Breast epithelium (tissue), 4 donors: ENCODE measurements around the gene LAMA4. TPM values are rescaled to one million over a fixed set of nuclear protein-coding genes. Genes with fewer than 3 reads are reported as not detected.

Experiments used
- DNase-seq, 2 donors: peaks; one replicate each; pipeline ENCODE4 v3.0.0-alpha.2; 2019; ENCODE audit warnings: low spot score in 2 of 2
- H3K27ac ChIP-seq, 2 donors: fragments of 200-600 bp; sonication (generic) in 1 of 2; one replicate each; pipeline ENCODE4 v1.5.1; 2016 to 2019; ENCODE audit warnings: mild to moderate bottlenecking in 1 of 2
- H3K27me3 ChIP-seq, 2 donors: fragments of 200-600 bp; sonication (generic) in 1 of 2; one replicate each; pipeline versions ENCODE4 v1.5.1 to v1.6.0; 2017 to 2019; ENCODE audit warnings: control low read depth in 1 of 2, mild to moderate bottlenecking in 1 of 2
- H3K36me3 ChIP-seq: fragments of 200-600 bp; one replicate; pipeline ENCODE4 v1.5.1; 2019
- H3K4me1 ChIP-seq, 2 donors: fragments of 200-600 bp; sonication (generic); one replicate each; pipeline ENCODE4 v1.5.1; 2016 to 2019; ENCODE audit warnings: control low read depth in 1 of 2
- H3K4me3 ChIP-seq, 3 donors: fragments of 200-600 bp; sonication (generic); 1 replicate in 2 of 3; 2 replicates in 1 of 3; pipeline ENCODE4 v1.5.1; 2016 to 2019; ENCODE audit warnings: mild to moderate bottlenecking in 3 of 3, moderate library complexity in 2 of 3
- H3K9me3 ChIP-seq, 2 donors: fragments of 200-600 bp; sonication (generic) in 1 of 2; one replicate each; pipeline ENCODE4 v1.5.1; 2016 to 2019; ENCODE audit warnings: control low read depth in 1 of 2
- CTCF ChIP-seq, 3 donors: fragments of 450-650 bp; IDR thresholded peaks; one replicate each; pipeline ENCODE4 v1.5.1; 2016 to 2017; ENCODE audit warnings: antibody characterized with exemption in 3 of 3, mild to moderate bottlenecking in 3 of 3, moderate library complexity in 3 of 3
- POLR2A ChIP-seq: fragments of 450-650 bp; IDR thresholded peaks from one replicate; pipeline ENCODE4 v1.6.1; 2016; ENCODE audit warnings: antibody characterized with exemption, mild to moderate bottlenecking, moderate library complexity
- POLR2AphosphoS5 ChIP-seq, 3 donors: sonication (generic); formaldehyde crosslinking; IDR thresholded peaks; one replicate each; pipeline ENCODE4 v1.6.1; 2017; ENCODE audit warnings: antibody characterized with exemption in 3 of 3
- intact Hi-C: fragments of 100-400 bp; cut with DNase I; formaldehyde crosslinking; loops from one replicate; pipeline ENCODE4 v1.15.1; 2023; ENCODE audit warnings: low total_unique reads
- total RNA-seq, 3 donors: library from RNA; depleted of rRNA; stranded (reverse); fragments of >200 nt; gene quantifications; one replicate each; pipeline ENCODE4 v1.1.0, GENCODE V29; 2016

The LAMA4 gene
- total RNA-seq, 3 donors from 2014 or later, result 54.0 to 142 (median 129) TPM

GRCh38 chr6:112247275-112247674 lies 7.1 kb downstream of the LAMA4 start:
- no peak for DNase-seq
- no peaks in the 10 kb centered on the region for H3K36me3 ChIP-seq
- peak overlapping the region in 1 of 3 donors; percentile 44 for H3K4me3 ChIP-seq
- peak overlapping the region; percentile 45 to 91 for H3K27ac ChIP-seq
- no peaks in the 10 kb centered on the region for H3K4me1 ChIP-seq
- H3K27me3 ChIP-seq, result no peaks in the 10 kb centered on the region
- TF ChIP-seq POLR2AphosphoS5 (IDR thresholded peaks at IDR 0.05) (no peak), CTCF (IDR thresholded peaks at IDR 0.05) (no peak), POLR2A (no peak)
- no peaks in the 10 kb centered on the region for H3K9me3 ChIP-seq
- intact Hi-C loops, result no loop called here

GRCh38 chr6:112245511-112246203 lies 8.7 kb downstream of the LAMA4 start:
- no peaks in the 10 kb centered on the region for H3K4me1 ChIP-seq
- intact Hi-C loops, result loop anchor here (1.0 kb wide), 1 partner anchor 26 kb away; no protein-coding TSS in a partner anchor

DNA sequence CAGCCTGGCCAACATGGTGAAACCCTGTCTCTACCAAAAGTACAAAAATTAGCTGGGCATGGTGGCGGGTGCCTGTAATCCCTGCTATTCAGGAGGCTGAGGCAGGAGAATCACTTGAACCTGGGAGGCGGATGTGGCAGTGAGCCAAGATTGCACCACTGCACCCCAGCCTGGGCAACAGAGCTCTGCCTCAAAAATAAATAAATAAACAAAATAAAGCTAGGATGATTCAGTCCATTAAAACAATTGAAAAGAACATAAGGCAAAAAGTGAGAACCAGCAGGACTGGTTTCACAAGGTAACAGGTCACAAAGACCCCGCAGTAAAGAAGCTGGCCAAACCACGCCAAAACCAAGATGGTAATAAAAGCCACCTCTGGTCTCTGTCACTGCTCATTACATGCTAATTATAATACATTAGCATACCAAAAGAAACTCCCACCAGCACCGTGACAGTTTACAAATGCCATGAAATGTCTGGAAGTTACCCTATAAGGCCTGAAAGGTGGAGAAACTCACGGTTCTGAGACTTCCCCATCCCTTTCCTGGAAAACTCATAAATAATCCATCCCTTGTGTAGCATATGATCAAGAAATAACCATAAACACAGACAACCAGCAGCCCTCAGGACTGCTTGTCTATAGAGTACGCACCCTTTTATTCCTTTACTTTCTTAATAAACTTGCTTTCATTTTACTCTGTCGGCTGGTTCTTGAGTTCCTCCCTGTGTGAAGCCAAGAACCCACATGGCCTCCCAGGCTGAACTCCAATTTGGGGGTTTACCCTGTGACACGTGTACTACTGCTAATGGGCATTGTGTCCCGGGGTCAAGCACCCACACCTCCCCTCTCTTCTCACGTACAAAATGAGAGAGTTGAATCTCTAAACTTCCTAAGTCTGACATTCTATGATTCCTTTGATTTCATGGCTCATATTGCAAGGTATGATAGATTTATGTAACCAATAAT lies 10.2 kb downstream of the LAMA4 start:
- Histone ChIP-seq H3K36me3 (no peaks in the 10 kb centered on the region), H3K27ac (peak overlapping the region; percentile 67 to 91), H3K4me3 (peak overlapping the region in 1 of 3 donors; percentile 53), H3K4me1 (no peaks in the 10 kb centered on the region), H3K27me3 (no peaks in the 10 kb centered on the region), H3K9me3 (no peaks in the 10 kb centered on the region)
- TF ChIP-seq POLR2A (no peak), CTCF (IDR thresholded peaks at IDR 0.05) (no peak), POLR2AphosphoS5 (IDR thresholded peaks at IDR 0.05) (no peak)
- DNase-seq, result no peak
- intact Hi-C loops, result no loop called here

More at GRCh38 chr6:112245511-112246203, 8.7 kb downstream of the LAMA4 start:
- H3K9me3 ChIP-seq, result no peaks in the 10 kb centered on the region
- no peak for TF ChIP-seq CTCF (IDR thresholded peaks at IDR 0.05)
- TF ChIP-seq POLR2A, result no peak
- TF ChIP-seq POLR2AphosphoS5 (IDR thresholded peaks at IDR 0.05), result no peak
- no peaks in the 10 kb centered on the region for H3K27me3 ChIP-seq
- H3K27ac ChIP-seq, result peak overlapping the region; percentile 67 to 91
- no peak for DNase-seq
- H3K4me3 ChIP-seq, result peak overlapping the region in 1 of 3 donors; percentile 4
- H3K36me3 ChIP-seq, result no peaks in the 10 kb centered on the region

GRCh38 chr6:112241820-112242429 lies 12.4 kb downstream of the LAMA4 start:
- no peak for DNase-seq
- Histone ChIP-seq H3K27ac (peak overlapping the region in 1 of 2 donors; percentile 7), H3K9me3 (no peaks in the 10 kb centered on the region), H3K36me3 (no peaks in the 10 kb centered on the region), H3K4me3 (no peak overlapping the region), H3K27me3 (no peaks in the 10 kb centered on the region), H3K4me1 (no peaks in the 10 kb centered on the region)
- TF ChIP-seq POLR2A (no peak), CTCF (IDR thresholded peaks at IDR 0.05) (no peak), POLR2AphosphoS5 (IDR thresholded peaks at IDR 0.05) (no peak)
- intact Hi-C loops, result no loop called here
